ENCODE results near the gene SRRM2.

SRRM2 gene

DNA sequence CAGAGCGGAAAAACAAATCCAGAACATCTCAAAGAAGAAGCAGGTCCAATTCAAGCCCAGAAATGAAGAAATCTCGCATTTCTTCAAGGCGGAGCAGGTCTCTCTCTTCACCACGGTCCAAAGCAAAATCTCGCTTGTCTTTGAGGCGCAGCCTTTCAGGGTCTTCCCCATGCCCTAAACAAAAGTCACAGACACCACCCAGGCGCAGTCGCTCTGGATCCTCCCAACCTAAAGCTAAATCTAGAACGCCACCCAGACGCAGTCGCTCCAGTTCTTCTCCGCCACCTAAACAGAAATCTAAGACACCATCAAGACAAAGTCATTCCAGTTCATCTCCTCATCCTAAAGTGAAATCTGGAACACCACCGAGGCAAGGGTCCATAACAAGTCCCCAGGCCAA lies 10.3 kb downstream of the SRRM2 start:
- DNase-seq (ENCODE audit: low read depth), result no peak

- no peak for DNase-seq (ENCODE audit: low read depth)
These were observed 10.7 kb downstream of the SRRM2 start for GRCh38 chr16:2763173-2763572.

DNA sequence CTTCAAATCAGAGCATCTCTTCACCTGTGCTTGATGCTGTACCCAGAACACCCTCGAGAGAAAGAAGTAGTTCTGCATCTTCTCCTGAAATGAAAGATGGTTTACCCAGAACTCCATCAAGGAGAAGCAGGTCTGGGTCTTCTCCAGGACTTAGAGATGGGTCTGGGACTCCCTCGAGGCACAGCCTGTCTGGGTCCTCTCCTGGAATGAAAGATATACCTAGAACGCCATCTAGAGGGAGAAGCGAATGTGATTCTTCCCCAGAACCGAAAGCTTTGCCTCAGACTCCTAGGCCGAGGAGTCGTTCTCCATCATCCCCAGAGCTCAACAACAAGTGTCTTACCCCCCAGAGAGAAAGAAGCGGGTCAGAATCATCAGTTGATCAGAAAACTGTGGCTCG lies 12.3 kb downstream of the SRRM2 start:
- DNase-seq (ENCODE audit: low read depth), result no peak

- no peak for DNase-seq (ENCODE audit: low read depth)
These were observed 13.3 kb downstream of the SRRM2 start for GRCh38 chr16:2765462-2766404.

- no peak for DNase-seq (ENCODE audit: low read depth)
These were observed 14.1 kb downstream of the SRRM2 start for GRCh38 chr16:2766430-2767139.

DNA sequence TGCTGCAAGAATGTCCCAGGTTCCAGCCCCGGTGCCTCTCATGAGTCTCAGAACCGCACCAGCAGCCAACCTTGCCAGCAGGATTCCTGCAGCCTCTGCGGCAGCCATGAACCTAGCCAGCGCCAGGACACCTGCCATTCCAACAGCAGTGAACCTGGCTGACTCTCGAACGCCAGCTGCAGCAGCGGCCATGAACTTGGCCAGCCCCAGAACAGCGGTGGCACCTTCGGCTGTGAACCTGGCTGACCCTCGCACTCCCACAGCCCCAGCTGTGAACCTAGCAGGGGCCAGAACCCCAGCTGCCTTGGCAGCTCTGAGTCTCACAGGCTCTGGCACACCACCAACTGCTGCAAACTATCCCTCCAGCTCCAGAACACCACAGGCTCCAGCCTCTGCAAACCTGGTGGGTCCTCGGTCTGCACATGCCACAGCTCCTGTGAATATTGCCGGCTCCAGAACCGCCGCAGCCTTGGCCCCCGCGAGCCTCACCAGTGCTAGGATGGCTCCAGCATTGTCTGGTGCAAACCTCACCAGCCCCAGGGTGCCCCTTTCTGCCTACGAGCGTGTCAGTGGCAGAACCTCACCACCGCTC lies 14.8 kb downstream of the SRRM2 start:
- DNase-seq (ENCODE audit: low read depth), result no peak

- DNase-seq (ENCODE audit: low read depth), result no peak
These were observed 15.5 kb downstream of the SRRM2 start for GRCh38 chr16:2767891-2768290.

DNA sequence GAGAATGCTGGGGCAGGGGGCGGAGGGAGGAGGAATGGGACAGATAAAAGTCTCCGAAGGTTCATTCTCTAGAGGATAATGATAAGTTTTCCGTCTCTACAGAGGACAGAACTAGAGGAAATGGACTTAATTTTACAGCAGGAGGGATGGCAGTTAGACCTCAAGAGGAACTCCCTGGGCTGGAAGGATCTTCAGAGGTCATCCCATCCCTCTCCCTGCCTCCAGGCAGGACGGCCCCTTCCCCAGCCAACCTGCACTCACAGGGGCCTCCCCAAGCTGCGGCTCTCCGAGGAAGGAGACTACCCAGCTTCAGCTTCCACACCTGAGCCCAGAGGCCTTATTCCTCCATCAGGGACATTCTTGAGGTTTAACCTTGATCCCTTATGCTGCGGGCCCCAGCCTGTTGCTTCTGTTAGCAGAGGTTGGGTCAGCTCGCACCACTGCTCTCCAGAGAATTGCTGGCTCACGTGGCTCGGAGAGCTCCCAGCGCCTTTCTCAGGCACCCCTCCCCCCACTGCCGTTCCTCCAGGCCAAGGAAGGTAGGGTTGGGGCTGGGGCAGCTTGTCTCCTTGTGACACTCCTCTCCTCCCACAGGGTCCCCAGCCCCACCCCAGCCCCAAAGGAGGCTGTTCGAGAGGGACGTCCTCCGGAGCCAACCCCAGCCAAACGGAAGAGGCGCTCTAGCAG lies 16.1 kb downstream of the SRRM2 start:
- DNase-seq (ENCODE audit: low read depth), result no peak

GRCh38 chr16:2769100-2769529 lies 16.7 kb downstream of the SRRM2 start:
- DNase-seq (ENCODE audit: low read depth), result no peak

GRCh38 chr16:2769675-2770056 lies 17.2 kb downstream of the SRRM2 start:
- DNase-seq (ENCODE audit: low read depth), result no peak

DNA sequence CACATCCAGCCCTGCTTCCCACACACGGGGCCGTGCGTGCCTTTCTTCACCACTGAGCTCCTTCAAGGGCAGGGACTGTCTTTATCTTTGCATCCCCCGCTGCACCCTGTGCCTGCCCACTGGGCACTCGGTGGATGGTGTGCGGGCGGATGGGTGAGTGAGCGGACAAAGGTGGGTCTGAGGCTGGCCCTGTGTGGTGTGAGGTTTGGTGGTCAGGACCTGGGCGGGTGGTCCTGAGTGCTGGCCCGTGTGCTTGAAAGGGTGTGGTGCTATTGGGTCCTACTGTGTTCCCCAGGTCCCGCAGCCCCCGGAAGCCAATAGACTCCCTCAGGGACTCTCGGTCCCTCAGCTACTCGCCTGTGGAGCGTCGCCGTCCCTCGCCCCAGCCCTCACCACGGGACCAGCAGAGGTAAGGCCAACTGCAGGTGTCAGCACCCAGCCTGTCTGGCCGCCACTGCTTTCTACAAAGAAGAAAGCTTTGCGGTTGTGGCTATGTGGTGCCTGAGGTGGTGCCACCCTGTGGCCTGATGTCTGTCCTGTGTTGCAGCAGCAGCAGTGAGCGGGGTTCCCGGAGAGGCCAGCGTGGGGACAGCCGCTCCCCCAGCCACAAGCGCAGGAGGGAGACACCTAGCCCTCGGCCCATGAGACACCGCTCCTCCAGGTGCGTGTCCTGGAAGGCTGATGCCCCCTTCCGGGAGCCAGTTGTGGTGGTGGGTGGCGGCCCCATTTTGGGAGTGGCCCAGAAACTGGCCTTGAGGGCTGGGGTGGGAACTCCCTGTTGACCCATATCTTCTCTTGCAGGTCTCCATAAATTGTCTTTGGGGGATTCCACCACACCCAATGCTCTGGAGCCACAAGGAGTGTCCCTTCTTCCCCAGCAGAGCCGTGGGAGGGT lies 17.9 kb downstream of the SRRM2 start:
- DNase-seq (ENCODE audit: low read depth), result no peak

DNA sequence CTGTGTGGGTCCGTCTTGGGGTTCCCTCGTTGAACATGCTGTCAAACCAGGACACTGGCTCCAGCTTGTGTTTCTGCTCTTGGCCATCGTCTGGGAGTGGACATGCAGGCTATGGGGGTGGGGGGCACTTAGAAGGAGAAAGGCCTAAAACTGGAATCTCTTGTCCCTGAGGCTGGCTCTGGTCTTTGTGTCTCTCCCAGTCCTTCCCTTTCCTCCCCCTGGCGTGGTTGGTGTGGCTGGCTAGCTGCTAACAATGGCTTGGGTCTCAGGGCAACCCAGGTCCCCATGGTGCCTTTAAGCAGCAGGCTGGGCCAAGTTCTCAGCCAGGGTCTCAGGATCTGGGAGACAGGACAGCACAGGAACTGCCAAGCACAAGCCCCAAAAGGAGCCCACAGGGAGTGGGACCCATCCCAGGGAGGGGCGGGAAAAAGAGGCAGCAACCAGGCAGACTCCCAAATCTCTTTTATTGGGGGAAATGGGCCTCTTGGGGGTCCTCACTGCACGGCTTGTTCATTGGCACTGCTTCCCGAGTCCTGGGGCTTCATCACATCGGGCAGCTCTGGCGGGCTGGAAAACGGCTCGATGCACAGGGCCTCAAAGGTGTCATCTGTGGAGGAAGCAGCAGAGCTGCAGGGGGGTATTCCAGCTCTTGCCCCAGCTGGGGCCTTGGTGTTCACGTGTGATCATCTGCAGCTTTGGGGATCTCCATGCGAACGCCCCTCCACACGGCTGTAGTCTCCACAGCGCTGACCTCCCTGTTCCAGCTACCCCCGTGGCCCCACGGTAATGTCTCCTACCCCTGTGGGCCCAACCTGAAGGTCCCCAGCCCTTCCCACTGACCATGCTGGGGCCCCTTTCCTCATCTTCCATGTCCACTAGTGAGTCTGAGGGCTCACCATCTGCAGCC lies 19.3 kb downstream of the SRRM2 start:
- DNase-seq (ENCODE audit: low read depth), result no peak

GRCh38 chr16:2773188-2773968 lies 20.9 kb downstream of the SRRM2 start:
- no peak for DNase-seq (ENCODE audit: low read depth)

- DNase-seq (ENCODE audit: low read depth), result no peak
These were observed 21.9 kb downstream of the SRRM2 start for GRCh38 chr16:2774161-2774891.

GRCh38 chr16:2775131-2775716 lies 22.8 kb downstream of the SRRM2 start:
- no peak for DNase-seq (ENCODE audit: low read depth)

GRCh38 chr16:2775765-2776499 lies 23.5 kb downstream of the SRRM2 start:
- DNase-seq (ENCODE audit: low read depth), result no peak

DNA sequence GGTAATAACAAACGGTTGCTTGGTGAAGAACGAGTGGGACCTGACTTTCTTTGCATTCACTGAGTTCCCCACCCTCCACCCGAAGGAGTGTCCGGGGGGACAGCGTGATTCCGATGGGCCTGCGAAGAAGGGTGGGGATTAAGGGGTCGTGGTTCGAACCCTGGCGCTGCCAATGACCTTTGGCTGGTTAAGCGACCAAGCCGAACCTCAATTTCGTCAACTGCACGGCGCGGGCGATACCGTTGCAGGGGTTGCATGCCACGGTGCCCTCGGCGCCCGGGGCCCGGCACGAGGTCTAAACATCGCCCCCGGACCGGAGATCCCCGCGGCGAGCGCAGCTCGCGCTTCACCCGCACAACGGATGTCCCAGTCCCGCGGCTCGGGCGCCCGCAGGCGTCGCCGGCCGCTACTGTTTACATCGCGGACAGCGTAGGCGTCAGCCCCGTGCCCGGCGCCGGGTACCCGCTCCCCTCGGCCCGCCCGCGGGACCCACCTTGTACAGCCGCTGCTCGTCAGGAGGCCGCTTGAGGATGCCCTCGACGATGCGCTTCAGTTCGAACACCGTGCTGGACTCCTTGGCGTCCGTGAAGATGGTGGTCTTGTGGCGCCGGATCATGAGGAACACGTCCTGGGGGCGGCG lies 24.2 kb downstream of the SRRM2 start:
- no peak for DNase-seq (ENCODE audit: low read depth)
